HG02763 (cell line): ENCODE results near the gene RAI1.
A peak's percentile ranks its signal among the peaks of the same experiment; 100 is the strongest.
"Not testable (repeated sequence)": the region's sequence is repeated elsewhere in the genome, so short reads cannot be mapped to it uniquely, and the experiment has no call there.

Experiments used
- ATAC-seq: cut with Tn5 transposase; IDR thresholded peaks from one replicate; pipeline ENCODE4 v1.9.1; 2021; ENCODE audit warnings: mild to moderate bottlenecking, moderate library complexity; ENCODE audit not compliant: unreplicated experiment

RAI1 gene

GRCh38 chr17:17681187-17681743 is at the start of gene RAI1:
TSS of gene RAI1 (plus strand) at chr17:17681458. CDS start at chr17:17792949, 111,491 bp downstream.
- ATAC-seq = peak; percentile 43

GRCh38 chr17:17632690-17633089 is 48.6 kb upstream of the RAI1 start:
- ATAC-seq = not testable (repeated sequence)

- no peak for ATAC-seq
Observed at GRCh38 chr17:17633310-17633709, 47.9 kb upstream of the RAI1 start.

- ATAC-seq = no peak
Observed at GRCh38 chr17:17635126-17635525, 46.1 kb upstream of the RAI1 start.

- ATAC-seq = not testable (repeated sequence)
Observed at GRCh38 chr17:17635537-17636271, 45.6 kb upstream of the RAI1 start.

- ATAC-seq = no peak
Observed at GRCh38 chr17:17636272-17636885, 44.9 kb upstream of the RAI1 start.

GRCh38 chr17:17638467-17638866 is 42.8 kb upstream of the RAI1 start:
- no peak for ATAC-seq

- ATAC-seq = not testable (repeated sequence)
Observed at GRCh38 chr17:17639661-17640270, 41.5 kb upstream of the RAI1 start.

- no peak for ATAC-seq
Observed at GRCh38 chr17:17641621-17642409, 39.4 kb upstream of the RAI1 start.

GRCh38 chr17:17645148-17645547 is 36.1 kb upstream of the RAI1 start:
- ATAC-seq = not testable (repeated sequence)

- no peak for ATAC-seq
Observed at GRCh38 chr17:17645961-17646360, 35.3 kb upstream of the RAI1 start.

- ATAC-seq = no peak
Observed at GRCh38 chr17:17647524-17648178, 33.6 kb upstream of the RAI1 start.

GRCh38 chr17:17648762-17649161 is 32.5 kb upstream of the RAI1 start:
- ATAC-seq = no peak

- no peak for ATAC-seq
Observed at GRCh38 chr17:17650959-17651358, 30.3 kb upstream of the RAI1 start.

GRCh38 chr17:17653343-17653742 is 27.9 kb upstream of the RAI1 start:
- no peak for ATAC-seq

- ATAC-seq = no peak
Observed at GRCh38 chr17:17659340-17659739, 21.9 kb upstream of the RAI1 start.

GRCh38 chr17:17661134-17661533 is 20.1 kb upstream of the RAI1 start:
- ATAC-seq = no peak

GRCh38 chr17:17661834-17662385 is 19.3 kb upstream of the RAI1 start:
- no peak for ATAC-seq

- ATAC-seq = peak; percentile 77
Observed at GRCh38 chr17:17663160-17664063, 17.8 kb upstream of the RAI1 start.
